Measurements from ENCODE around the gene SLC24A4.

DNA sequence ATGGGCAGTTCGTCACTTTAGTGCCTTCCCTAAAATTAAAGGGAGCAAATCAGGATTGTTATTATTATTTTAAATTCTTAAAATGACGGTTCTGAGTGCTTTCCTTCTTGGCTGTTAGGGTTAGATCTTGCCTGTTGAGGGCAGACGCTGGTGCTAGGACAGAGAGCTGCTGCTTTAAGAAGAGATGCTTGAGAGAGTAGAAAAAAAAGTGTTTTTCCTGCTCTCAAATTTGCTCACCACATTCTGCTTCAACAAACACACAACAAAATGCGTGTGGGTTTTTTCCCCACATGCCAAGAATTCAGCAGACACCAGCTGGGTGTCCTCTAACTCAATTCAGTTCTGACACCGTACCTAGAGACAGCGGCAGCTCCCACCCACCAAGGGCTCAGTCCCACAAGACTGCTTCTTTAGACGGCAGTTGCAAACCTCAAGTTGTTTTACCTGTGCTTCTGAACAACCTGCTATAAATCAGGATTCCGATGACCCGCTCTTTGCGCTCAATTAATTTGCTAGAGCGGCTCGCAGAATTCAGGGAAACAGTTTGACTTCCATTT lies 114.8 kb downstream of the SLC24A4 start:
- TF ChIP-seq, protein P1, sequence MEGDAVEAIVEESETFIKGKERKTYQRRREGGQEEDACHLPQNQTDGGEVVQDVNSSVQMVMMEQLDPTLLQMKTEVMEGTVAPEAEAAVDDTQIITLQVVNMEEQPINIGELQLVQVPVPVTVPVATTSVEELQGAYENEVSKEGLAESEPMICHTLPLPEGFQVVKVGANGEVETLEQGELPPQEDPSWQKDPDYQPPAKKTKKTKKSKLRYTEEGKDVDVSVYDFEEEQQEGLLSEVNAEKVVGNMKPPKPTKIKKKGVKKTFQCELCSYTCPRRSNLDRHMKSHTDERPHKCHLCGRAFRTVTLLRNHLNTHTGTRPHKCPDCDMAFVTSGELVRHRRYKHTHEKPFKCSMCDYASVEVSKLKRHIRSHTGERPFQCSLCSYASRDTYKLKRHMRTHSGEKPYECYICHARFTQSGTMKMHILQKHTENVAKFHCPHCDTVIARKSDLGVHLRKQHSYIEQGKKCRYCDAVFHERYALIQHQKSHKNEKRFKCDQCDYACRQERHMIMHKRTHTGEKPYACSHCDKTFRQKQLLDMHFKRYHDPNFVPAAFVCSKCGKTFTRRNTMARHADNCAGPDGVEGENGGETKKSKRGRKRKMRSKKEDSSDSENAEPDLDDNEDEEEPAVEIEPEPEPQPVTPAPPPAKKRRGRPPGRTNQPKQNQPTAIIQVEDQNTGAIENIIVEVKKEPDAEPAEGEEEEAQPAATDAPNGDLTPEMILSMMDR (optimal IDR thresholded peaks at IDR 0.05 in 1 of 3, IDR thresholded peaks at IDR 0.05 in 1 of 3, conservative IDR thresholded peaks at IDR 0.05 in 1 of 3; ENCODE audit: extremely low read depth in 1 of 3, insufficient read depth in 2 of 3, low read length in 3 of 3), result no peak
- no peak for TF ChIP-seq EZH2 (IDR thresholded peaks at IDR 0.05; ENCODE audit: low read length)
